Measurements from ENCODE around the gene C1R. TPM values are rescaled to one million over a fixed set of nuclear protein-coding genes. Genes with fewer than 3 reads are reported as not detected.
"Not testable (repeated sequence)": the region's sequence is repeated elsewhere in the genome, so short reads cannot be mapped to it uniquely, and the experiment has no call there.

Gene C1R
- total RNA-seq, 1 donor from 2014 or later, result 0.77 TPM

- no peak for DNase-seq (ENCODE audit: low read depth in 2 of 2)
These were observed 23.3 kb downstream of the C1R start for GRCh38 chr12:7068994-7069346.

GRCh38 chr12:7068240-7068993 lies 23.8 kb downstream of the C1R start:
- no peak for DNase-seq (ENCODE audit: low read depth in 2 of 2)

DNA sequence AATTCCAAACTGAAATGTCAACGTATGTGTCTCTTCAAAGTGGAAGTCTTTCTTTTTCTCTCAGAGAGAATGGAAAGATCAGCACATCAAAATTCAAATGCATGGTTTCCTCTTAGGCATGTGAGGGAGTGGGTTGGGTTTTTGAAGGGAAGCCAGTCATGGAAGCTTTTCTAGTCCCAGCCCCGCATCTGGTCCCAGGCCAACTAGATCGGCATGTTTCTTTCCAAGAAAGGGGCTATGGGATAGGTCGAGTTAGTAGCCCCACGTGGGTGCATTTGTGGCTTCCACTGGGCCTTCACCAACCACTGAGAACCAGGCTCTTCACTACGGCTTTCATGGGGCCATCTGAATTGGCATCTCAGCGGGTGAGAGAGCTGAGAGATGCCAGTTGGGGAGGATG lies 25.1 kb downstream of the C1R start:
- DNase-seq (ENCODE audit: low read depth in 2 of 2), result no peak

DNA sequence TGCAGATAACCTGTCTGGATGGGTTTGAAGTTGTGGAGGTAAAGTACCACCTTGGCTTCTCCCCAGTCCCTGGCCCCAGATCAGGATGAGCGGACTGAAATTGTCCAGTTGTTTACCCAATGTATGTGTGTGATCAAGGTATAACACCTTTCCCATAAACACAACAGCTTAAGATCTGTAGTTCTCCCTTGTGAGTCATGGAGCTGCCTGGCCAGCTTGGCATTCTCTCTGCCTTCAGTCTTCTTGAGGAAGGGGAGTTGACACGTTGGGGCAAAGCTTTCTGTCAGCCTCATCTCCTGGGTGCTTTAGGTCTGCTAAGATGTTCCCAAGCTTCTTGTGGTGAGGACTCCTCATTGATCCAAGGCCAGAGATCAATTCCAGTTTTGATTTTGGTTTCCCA lies 25.6 kb downstream of the C1R start:
- DNase-seq (ENCODE audit: low read depth in 2 of 2), result no peak

DNA sequence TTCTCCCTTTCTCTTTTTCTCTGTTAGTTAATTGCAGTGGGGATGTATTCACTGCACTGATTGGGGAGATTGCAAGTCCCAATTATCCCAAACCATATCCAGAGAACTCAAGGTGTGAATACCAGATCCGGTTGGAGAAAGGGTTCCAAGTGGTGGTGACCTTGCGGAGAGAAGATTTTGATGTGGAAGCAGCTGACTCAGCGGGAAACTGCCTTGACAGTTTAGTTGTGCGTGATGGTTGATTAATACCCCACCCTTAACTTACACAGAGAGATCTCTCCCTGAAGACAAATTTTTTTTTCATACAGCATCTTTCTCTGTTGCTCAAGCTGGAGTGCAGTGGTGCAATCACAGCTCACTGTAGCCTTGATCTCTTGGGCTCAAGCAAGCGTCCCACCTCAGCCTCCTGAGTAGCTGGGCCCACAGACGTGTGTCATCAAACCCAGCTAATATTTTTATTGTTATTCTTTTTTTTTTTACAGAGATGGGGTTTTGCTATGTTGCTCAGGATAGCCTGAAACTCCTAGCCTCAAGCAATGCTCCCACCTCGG lies 27.1 kb downstream of the C1R start:
- DNase-seq (ENCODE audit: low read depth in 2 of 2), result no peak

DNA sequence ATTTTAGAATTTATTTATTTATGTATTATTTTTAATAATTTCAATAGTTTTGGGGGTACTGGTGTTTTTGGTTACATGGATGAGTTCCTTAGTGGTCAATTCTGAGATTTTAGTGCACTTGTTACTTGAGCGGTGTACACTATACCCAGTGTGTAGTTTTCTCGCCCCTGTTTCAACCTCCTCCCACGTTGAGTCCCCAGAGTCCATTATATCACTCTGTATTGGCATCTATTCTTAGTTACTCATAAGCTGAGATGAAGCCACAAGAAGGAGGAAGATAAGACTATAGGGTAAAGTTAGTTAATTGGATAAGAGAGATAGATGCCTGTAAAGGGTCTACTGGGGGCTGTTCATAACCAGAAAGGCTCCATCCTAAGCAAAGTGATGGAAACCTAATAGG lies 27.7 kb downstream of the C1R start:
- DNase-seq (ENCODE audit: low read depth in 2 of 2), result no peak

GRCh38 chr12:7061596-7061995 lies 30.6 kb downstream of the C1R start:
- no peak for DNase-seq (ENCODE audit: low read depth in 2 of 2)

GRCh38 chr12:7061138-7061537 lies 31.1 kb downstream of the C1R start:
- no peak for DNase-seq (ENCODE audit: low read depth in 2 of 2)

DNA sequence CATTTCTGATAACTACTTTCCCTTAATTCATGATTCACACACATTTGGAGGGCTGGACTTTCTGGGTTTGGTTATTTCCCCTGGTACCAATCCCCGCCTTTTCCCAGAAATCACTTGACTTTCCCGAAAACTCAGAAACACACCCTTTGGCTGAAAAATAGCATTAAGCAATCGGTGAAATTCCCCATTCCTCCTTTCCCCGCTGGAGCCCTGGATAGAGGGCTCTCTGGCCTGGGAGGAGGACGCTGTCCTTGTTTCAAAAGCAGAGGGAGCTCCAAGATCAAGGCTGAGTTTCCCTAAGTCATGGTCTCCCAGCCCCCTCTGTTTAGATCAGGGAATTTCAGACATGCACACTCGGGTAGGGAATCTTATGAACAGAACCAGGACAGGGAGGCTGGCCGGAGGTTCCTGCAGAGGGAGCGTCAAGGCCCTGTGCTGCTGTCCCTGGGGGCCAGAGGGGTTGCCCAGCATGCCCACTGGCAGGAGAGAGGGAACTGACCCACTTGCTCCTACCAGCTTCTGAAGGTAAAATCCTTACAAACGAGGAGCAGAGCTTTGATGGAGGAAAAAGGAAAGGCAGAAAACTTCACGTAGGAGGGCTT lies 31.8 kb downstream of the C1R start, which contains the start of gene C1S:
Gene C1S, plus strand, starts transcription at position 366 of the 602 bp plus-strand sequence. CDS start 1,195 bp downstream, outside the sequence.
- DNase-seq (ENCODE audit: low read depth in 2 of 2), result peak; percentile 16 to 29

- no peak for DNase-seq (ENCODE audit: low read depth in 2 of 2)
These were observed 32.5 kb downstream of the C1R start for GRCh38 chr12:7059780-7060179.

DNA sequence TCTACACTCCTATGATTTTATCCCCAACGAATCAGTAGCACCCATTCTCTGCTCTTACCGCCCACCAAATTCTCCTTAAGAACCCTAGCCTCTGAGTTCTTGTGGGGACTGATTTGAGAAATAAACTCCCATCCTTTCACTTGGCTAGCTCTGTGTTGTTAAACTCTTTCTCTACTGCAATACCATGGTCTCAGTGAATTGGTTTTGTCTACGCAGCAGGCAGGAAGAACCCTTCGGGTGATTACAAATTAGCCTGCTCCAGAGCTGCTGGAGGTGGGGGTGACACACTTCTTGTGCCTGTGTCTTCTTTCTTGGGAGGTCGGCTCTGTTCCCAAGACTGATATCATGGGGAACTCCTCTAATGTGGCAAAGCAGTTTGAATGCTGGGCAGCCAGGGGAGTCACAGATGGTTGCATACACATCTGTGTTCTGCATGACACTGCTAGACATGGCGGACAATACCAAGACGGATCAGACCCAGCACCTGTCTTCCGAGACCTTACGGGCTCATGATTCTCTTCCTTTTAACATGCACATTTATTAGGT lies 33.3 kb downstream of the C1R start:
- DNase-seq (ENCODE audit: low read depth in 2 of 2), result no peak

DNA sequence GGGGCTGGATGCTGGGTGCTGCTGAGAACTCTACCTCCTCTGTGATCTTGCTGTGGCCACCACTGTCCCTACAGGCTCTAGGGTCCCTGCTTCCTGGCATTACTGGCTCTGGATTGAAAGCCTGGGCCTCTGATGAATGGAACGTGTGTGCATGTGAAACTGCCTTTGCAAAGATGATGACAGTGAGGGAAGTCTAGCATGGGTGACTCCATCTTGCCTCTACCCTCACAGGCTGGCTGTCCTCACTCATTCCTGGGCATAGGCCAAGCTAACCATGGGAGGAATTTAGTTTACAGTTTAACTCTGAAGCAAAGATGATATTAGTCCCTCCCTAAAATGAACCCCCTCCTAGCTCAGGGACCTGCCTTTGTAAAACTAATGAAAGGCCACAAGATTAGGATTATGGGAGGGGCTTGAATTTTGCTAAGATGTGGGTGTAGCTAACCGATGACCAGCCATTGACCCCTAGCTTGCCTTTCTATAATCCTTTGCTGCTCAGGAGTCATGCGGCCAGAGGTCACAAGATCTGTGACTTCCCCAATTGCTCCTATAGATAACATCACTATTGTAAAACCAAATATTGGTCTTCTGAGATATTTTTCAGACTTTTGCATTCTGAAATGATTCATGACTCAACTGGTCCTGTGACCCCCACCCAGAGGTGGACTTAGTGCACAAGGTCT lies 33.9 kb downstream of the C1R start:
- no peak for DNase-seq (ENCODE audit: low read depth in 2 of 2)

DNA sequence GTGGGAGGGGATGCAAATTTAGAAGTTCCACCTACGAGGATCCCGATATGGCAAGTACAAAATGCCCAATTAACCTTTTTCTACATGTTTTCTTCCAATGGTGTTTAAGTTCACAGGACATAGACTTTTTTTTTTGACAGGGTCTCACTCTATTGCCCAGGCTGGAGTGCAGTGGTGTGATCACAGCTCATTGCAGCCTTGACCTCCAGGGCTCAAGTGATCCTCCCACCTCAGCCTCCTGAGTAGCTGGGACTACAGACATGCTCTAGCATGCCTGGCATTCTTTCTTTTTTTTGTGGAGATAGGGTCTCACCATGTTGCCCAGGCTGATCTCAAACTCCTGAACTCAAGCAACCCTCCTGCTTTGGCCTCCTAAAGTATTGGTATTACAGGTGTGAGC lies 36.5 kb downstream of the C1R start:
- DNase-seq (ENCODE audit: low read depth in 2 of 2), result not testable (repeated sequence)

DNA sequence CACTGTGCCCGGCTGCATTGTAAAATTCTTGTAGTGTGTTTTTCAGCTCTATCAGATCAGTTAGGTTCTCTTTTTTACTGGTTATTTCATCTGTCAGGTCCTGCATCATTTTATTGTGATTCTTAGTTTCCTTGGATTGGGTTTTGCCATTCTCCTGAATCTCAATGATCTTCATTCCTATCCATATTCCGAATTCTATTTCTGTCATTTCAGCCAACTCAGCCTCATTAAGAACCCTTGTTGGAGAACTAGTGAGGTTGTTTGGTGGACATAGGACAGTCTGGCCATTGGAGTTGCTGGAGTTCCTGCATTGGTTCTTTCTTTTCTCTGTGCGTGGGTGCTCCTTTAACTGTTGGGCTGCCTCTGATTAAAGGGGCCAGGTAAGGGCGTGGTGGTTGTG lies 37.3 kb downstream of the C1R start:
- no peak for DNase-seq (ENCODE audit: low read depth in 2 of 2)

GRCh38 chr12:7049973-7050372 lies 42.3 kb downstream of the C1R start:
- not testable (repeated sequence) for DNase-seq (ENCODE audit: low read depth in 2 of 2)

- not testable (repeated sequence) for DNase-seq (ENCODE audit: low read depth in 2 of 2)
These were observed 42.7 kb downstream of the C1R start for GRCh38 chr12:7049445-7049951.

- no peak for DNase-seq (ENCODE audit: low read depth in 2 of 2)
These were observed 44.9 kb downstream of the C1R start for GRCh38 chr12:7047306-7047705.

DNA sequence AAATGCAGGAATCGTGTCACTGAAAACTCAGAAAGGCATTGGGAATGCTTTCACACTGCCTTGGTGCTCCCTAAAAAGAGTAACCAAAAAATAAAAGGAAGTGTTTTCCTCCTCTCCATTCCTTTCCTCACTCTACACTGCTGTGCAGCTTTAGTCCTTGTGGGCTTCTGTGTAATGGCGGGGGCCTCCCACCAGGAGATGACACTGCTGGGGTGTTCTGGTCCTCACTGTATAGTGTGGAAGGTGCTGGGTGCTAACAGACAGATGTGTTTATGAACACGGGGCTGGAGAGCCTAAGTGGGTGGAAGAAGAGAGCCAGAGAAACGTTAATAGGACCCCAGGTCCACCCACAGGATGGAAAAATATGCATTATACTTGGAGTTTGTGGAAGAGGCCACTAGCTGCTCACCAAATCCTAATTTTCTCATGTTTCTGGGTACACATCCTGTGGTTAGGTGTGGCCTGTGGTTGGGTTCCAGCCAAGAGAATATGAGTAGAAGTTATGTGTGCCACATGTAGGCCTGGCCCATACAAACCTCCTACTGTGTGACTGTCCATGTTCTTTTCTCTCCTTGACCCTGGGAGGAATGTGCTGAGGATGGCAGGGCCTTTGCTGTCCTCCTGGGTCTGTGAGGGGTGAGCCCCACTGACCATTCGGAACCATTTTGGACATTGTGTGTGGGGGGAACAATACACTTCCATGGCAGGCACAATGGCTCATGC lies 45.7 kb downstream of the C1R start:
- no peak for DNase-seq (ENCODE audit: low read depth in 2 of 2)

DNA sequence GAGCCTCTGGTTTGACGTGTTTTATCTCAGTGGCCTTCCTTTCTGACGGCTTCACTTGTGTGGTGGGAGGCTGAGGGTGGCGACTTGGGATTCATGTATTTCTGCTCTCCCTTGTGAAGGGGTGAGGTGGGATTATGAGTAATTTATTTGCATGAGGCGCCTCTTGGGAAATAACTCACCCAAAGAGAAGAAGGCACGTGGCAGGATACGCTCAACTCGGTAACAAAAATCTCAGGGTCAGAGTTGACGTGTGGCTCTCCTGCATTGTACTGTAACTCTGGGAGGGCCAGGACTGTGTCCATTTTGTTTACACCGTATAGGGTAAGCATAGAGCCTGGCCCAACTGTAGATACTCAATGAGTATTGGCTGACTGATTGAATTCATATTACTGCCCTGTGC lies 46.3 kb downstream of the C1R start:
- DNase-seq (ENCODE audit: low read depth in 2 of 2), result no peak

DNA sequence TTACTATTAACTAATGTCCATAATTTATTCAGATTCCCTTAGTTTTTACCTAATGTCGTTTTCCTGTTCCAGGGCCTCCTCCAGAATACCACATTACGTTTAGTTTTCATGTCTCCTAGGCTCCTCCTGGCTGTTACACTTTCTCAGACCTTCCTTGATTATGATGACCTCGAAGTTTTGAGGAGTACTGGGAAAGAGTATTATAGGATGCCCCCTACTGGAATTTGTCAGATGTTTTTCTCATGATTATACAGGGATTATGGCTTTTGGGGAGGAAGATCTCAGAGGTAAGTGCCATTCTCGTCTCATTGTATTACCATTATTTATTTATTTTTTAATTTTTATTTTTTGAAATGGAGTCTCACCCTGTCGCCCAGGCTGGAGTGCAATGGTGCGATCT lies 49.4 kb downstream of the C1R start:
- peak in 1 of 2 donors; percentile 38 for DNase-seq (ENCODE audit: low read depth in 2 of 2)

- no peak for DNase-seq (ENCODE audit: low read depth in 2 of 2)
These were observed 52.8 kb downstream of the C1R start for GRCh38 chr12:7039403-7039802.

Measured in dermis microvascular lymphatic vessel endothelial cell (primary cell).